ENCODE results near the gene ASTN2. TPM values are rescaled to one million over a fixed set of nuclear protein-coding genes. Genes with fewer than 3 reads are reported as not detected.

The ASTN2 gene
- total RNA-seq, 2 donors from 2014 or later, result 3.1 to 4.9 TPM

GRCh38 chr9:116380496-116380995 is 1034.3 kb downstream of the ASTN2 start:
- no peak for DNase-seq
- intact Hi-C loops (cut with DNase I, micrococcal nuclease), result no loop called here
- no peak for ATAC-seq

DNA sequence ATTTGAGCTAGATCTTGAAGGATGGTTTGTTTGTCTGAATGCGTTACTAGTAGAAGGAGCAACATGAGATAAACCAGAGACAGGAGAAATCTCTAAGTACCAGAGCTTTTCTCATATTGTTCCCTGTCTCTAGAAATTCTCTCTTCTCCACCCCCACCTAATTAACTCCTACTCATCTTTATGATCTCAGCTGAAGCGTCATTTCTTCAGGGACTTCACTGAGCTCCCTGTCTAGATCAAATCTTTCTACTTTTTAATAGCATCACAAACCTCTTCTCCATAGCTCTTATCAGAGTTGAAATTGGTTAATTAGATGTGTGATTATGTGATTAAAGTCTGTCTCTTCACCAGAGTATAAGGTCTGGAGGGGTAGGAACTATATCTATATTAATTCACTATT is 1035.0 kb downstream of the ASTN2 start:
- ATAC-seq (no peak), DNase-seq (no peak)
- intact Hi-C loops (cut with DNase I, micrococcal nuclease), result no loop called here

DNA sequence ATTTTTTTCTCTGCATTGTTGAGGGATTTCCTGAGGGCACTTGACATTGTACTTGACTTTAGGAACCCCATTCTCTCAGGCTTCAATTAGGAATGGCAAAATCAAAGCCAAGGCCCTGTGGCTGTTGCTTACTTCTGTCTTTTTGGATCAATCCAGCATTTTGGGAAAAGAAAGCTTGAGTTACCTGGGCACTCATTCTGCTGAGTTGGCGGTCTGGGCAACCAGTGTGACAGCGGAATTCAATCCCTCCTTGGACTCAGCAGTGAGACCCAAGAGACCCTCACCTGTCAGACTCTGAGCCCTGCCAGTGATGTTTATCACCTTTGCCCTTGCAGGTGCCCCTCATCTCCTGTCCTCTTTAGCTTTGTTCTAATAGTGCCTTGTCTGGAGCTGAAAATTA is 1036.0 kb downstream of the ASTN2 start:
- intact Hi-C loops (cut with DNase I, micrococcal nuclease), result no loop called here
- ATAC-seq (no peak), DNase-seq (no peak)

- ATAC-seq (no peak), DNase-seq (no peak)
- intact Hi-C loops (cut with DNase I, micrococcal nuclease), result no loop called here
Measured at GRCh38 chr9:116377179-116377798, 1037.6 kb downstream of the ASTN2 start.
